ENCODE measurements around the gene PLCH1. TPM values are rescaled to one million over a fixed set of nuclear protein-coding genes. Genes with fewer than 3 reads are reported as not detected.

PLCH1 gene
- total RNA-seq, 4 donors from 2014 or later: 0.19 to 2.1 (median 0.28) TPM

DNA sequence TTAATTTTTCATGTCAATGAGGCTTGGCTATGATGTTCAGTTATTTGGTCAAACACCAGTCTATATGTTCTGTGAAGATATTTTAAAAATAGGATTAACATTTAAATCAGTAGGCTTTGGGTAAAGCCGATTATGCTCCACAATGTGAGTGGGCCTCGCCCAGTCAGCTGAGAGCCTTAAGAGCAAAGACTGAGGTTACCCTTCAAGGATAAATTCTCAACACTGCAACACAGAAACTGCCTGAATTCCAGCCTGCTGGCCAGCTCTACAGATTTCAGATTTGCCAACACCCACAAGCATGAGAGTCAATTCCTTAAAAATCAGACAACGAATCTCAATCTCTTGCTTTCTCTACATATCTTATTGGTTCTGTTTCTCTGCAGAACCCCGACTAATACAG is 188.3 kb downstream of the PLCH1 start:
- TF ChIP-seq POLR2A (IDR thresholded peaks at IDR 0.05) (no peak), CTCF (IDR thresholded peaks at IDR 0.05) (no peak)
- Histone ChIP-seq H3K4me3 (no peak overlapping the region), H3K27ac (no peak overlapping the region), H3K9me3 (no peaks in the 10 kb centered on the region), H3K4me1 (no peaks in the 10 kb centered on the region), H3K36me3 (no peaks in the 10 kb centered on the region), H3K27me3 (no peaks in the 10 kb centered on the region)
- intact Hi-C loops (cut with DNase I): no loop called here
- WGBS, 2 donors: 75 to 85% methylated on average over 4 of the region's 4 CpGs
- no peak for DNase-seq

- Histone ChIP-seq H3K4me1 (no peaks in the 10 kb centered on the region), H3K9me3 (no peaks in the 10 kb centered on the region), H3K27ac (no peak overlapping the region), H3K36me3 (no peaks in the 10 kb centered on the region), H3K27me3 (no peaks in the 10 kb centered on the region), H3K4me3 (no peak overlapping the region)
- TF ChIP-seq CTCF (IDR thresholded peaks at IDR 0.05): no peak
- TF ChIP-seq POLR2A (IDR thresholded peaks at IDR 0.05): no peak
- intact Hi-C loops (cut with DNase I): no loop called here
- DNase-seq: no peak
- 64 to 68% methylated on average over 2 of the region's 2 CpGs for WGBS, 2 donors
Measured at GRCh38 chr3:155555479-155556060, 189.3 kb downstream of the PLCH1 start.

- Histone ChIP-seq H3K36me3 (no peaks in the 10 kb centered on the region), H3K4me3 (no peak overlapping the region), H3K9me3 (no peaks in the 10 kb centered on the region), H3K27ac (no peak overlapping the region), H3K27me3 (no peaks in the 10 kb centered on the region), H3K4me1 (no peaks in the 10 kb centered on the region)
- intact Hi-C loops (cut with DNase I): no loop called here
- WGBS, 2 donors: 42 to 63% methylated on average over 4 of the region's 4 CpGs
- TF ChIP-seq CTCF (IDR thresholded peaks at IDR 0.05): no peak
- no peak for TF ChIP-seq POLR2A (IDR thresholded peaks at IDR 0.05)
- no peak for DNase-seq
Measured at GRCh38 chr3:155554777-155555451, 190.0 kb downstream of the PLCH1 start.

- H3K9me3 ChIP-seq: no peaks in the 10 kb centered on the region
- intact Hi-C loops (cut with DNase I): no loop called here
- H3K4me1 ChIP-seq: no peaks in the 10 kb centered on the region
- H3K27ac ChIP-seq: no peak overlapping the region
- DNase-seq: no peak
- no peak for TF ChIP-seq CTCF (IDR thresholded peaks at IDR 0.05)
- TF ChIP-seq POLR2A (IDR thresholded peaks at IDR 0.05): no peak
- no peaks in the 10 kb centered on the region for H3K36me3 ChIP-seq
- 54 to 57% methylated on average over 4 of the region's 4 CpGs for WGBS, 2 donors
- no peak overlapping the region for H3K4me3 ChIP-seq
- no peaks in the 10 kb centered on the region for H3K27me3 ChIP-seq
Measured at GRCh38 chr3:155553780-155554179, 191.1 kb downstream of the PLCH1 start.

- Histone ChIP-seq H3K4me1 (no peaks in the 10 kb centered on the region), H3K36me3 (no peaks in the 10 kb centered on the region), H3K27ac (no peak overlapping the region), H3K9me3 (no peaks in the 10 kb centered on the region), H3K27me3 (no peaks in the 10 kb centered on the region), H3K4me3 (no peak overlapping the region)
- intact Hi-C loops (cut with DNase I): no loop called here
- TF ChIP-seq POLR2A (IDR thresholded peaks at IDR 0.05): no peak
- no peak for TF ChIP-seq CTCF (IDR thresholded peaks at IDR 0.05)
- no peak for DNase-seq
- 36 to 58% methylated on average over 2 to 4 of the region's 4 CpGs for WGBS, 2 donors
Measured at GRCh38 chr3:155553326-155553725, 191.5 kb downstream of the PLCH1 start.
